HCT116 (cell line): ENCODE measurements around the gene GRK1. TPM values are rescaled to one million over a fixed set of nuclear protein-coding genes. Genes with fewer than 3 reads are reported as not detected.

Experiments
- ATAC-seq: fragments of 200-7000 bp; cut with Tn5 transposase; 2 replicates; pipeline ENCODE4 v1.9.1; 2020; ENCODE audit warnings: mild to moderate bottlenecking, moderate library complexity
- BruUV-seq: library from RNA; stranded (reverse); fragments of 400-500 nt; replicated peaks from 2 replicates; lab custom pipeline; 2021; lab: Mats Ljungman, UMichigan
- CTCF ChIA-PET: fragments of 300-600 bp; sonication (Branson Sonifier 250); formaldehyde crosslinking; loops from one replicate; lab custom pipeline; 2021; ENCODE audit warnings: antibody characterized with exemption; lab: Charles Lee
- POLR2A ChIA-PET: fragments of 300-600, 350-600 bp; sonication (Branson Sonifier 250); formaldehyde crosslinking; loops from one replicate; lab custom pipeline; 2021; ENCODE audit warnings: antibody characterized with exemption; lab: Charles Lee
- RAD21 ChIA-PET, 2 experiments: fragments of 300-600 bp; sonication (Branson Sonifier 250); formaldehyde crosslinking; loops; one replicate each; lab custom pipeline; 2023; ENCODE audit warnings: low total read pairs in 2 of 2; ENCODE audit not compliant: uncharacterized antibody in 2 of 2, unreplicated experiment in 2 of 2, low non-redundant PET in 1 of 2; lab: Charles Lee
- DNase-seq: peaks from one replicate; pipeline ENCODE4 v3.0.0-alpha.2; 2010; ENCODE audit warnings: low read depth, low spot score
- H2AFZ ChIP-seq: fragments of 200-600 bp; shearing (Covaris generic), sonication (generic); 2 replicates; pipeline ENCODE4 v1.6.1; 2017; ENCODE audit warnings: low read depth, mixed run types, mixed read lengths, antibody characterized with exemption, low read length; ENCODE audit not compliant: poor library complexity, severe bottlenecking
- H3K27ac ChIP-seq: 2 replicates; pipeline ENCODE4 v1.5.1; 2012; ENCODE audit warnings: low read depth, low read length
- H3K27me3 ChIP-seq: fragments of 200-600 bp; sonication (generic); 2 replicates; pipeline ENCODE4 v1.6.1; 2016; ENCODE audit warnings: mixed run types, low read length, mixed read lengths; ENCODE audit not compliant: insufficient read depth
- H3K36me3 ChIP-seq, 2 experiments: fragments of 200-500 bp in 1 of 2; fragments of 200-600 bp in 1 of 2; sonication (Bioruptor generic) in 1 of 2; sonication (generic) in 1 of 2; 2 replicates each; pipeline versions ENCODE4 v1.5.1 to v1.6.1; 2014 to 2016; ENCODE audit warnings: low read length in 2 of 2, inconsistent platforms in 1 of 2, mixed read lengths in 1 of 2, mixed run types in 1 of 2; ENCODE audit not compliant: insufficient read depth in 2 of 2, control insufficient read depth in 1 of 2
- H3K4me1 ChIP-seq, 2 experiments: fragments of 200-600 bp in 1 of 2; sonication (generic) in 1 of 2; 2 replicates each; pipeline versions ENCODE4 v1.5.1 to v1.6.1; 2012 to 2017; ENCODE audit warnings: low read length in 2 of 2, inconsistent platforms in 1 of 2, mild to moderate bottlenecking in 1 of 2, mixed read lengths in 1 of 2, mixed run types in 1 of 2, moderate library complexity in 1 of 2; ENCODE audit not compliant: insufficient read depth in 2 of 2, control insufficient read depth in 1 of 2
- H3K4me2 ChIP-seq: fragments of 200-600 bp; sonication (generic); 2 replicates; pipeline ENCODE4 v1.6.1; 2017; ENCODE audit warnings: mixed run types, low read length, mixed read lengths
- H3K4me3 ChIP-seq, 2 experiments: fragments of 200-600 bp in 1 of 2; sonication (generic) in 1 of 2; replicated peaks in 1 of 2; 2 replicates each; pipeline ENCODE4 v1.5.1; 2011 to 2016; ENCODE audit warnings: low read length in 2 of 2, control low read depth in 1 of 2, low read depth in 1 of 2, mild to moderate bottlenecking in 1 of 2, mixed read lengths in 1 of 2, mixed run types in 1 of 2
- H3K79me2 ChIP-seq: fragments of 200-600 bp; sonication (generic); 2 replicates; pipeline ENCODE4 v1.6.1; 2017; ENCODE audit warnings: mild to moderate bottlenecking, mixed run types, low read length, moderate library complexity, mixed read lengths; ENCODE audit not compliant: insufficient read depth
- H3K9ac ChIP-seq: fragments of 200-600 bp; sonication (generic); 2 replicates; pipeline ENCODE4 v1.6.1; 2016; ENCODE audit warnings: low read length, mixed read lengths
- H3K9me2 ChIP-seq: fragments of 200-600 bp; sonication (generic), shearing (Covaris generic); 2 replicates; pipeline ENCODE4 v1.6.1; 2017; ENCODE audit warnings: mixed run types, mild to moderate bottlenecking, moderate library complexity; ENCODE audit not compliant: insufficient read depth
- H3K9me3 ChIP-seq, 2 experiments: fragments of 200-500 bp in 1 of 2; fragments of 200-600 bp in 1 of 2; sonication (Bioruptor generic) in 1 of 2; sonication (generic) in 1 of 2; 2 replicates each; pipeline ENCODE4 v1.6.1; 2014 to 2017; ENCODE audit warnings: low read length in 2 of 2, mixed read lengths in 2 of 2, inconsistent platforms in 1 of 2, low read depth in 1 of 2, mild to moderate bottlenecking in 1 of 2, mixed run types in 1 of 2, moderate library complexity in 1 of 2; ENCODE audit not compliant: control insufficient read depth in 1 of 2, insufficient read depth in 1 of 2
- H4K20me1 ChIP-seq: fragments of 200-600 bp; sonication (generic), shearing (Covaris generic); 2 replicates; pipeline ENCODE4 v1.6.1; 2017; ENCODE audit warnings: mixed run types, mild to moderate bottlenecking, moderate library complexity; ENCODE audit not compliant: insufficient read depth
- CBX3 ChIP-seq: IDR thresholded peaks from 2 replicates; pipeline ENCODE4 v1.6.1; 2012; ENCODE audit warnings: low read depth
- CEBPB ChIP-seq: IDR thresholded peaks from 2 replicates; pipeline ENCODE4 v1.6.1; 2012; ENCODE audit warnings: low read depth
- EGR1 ChIP-seq: IDR thresholded peaks from 2 replicates; pipeline ENCODE4 v1.6.1; 2012; ENCODE audit warnings: low read depth
- ELF1 ChIP-seq: IDR thresholded peaks from 2 replicates; pipeline ENCODE4 v1.6.1; 2012; ENCODE audit warnings: low read depth, borderline replicate concordance
- EZH2 ChIP-seq: fragments of 200-600 bp; sonication (generic); IDR thresholded peaks from 2 replicates; pipeline ENCODE4 v1.6.1; 2017; ENCODE audit warnings: antibody characterized with exemption, mixed run types
- FOSL1 ChIP-seq: IDR thresholded peaks from 2 replicates; pipeline ENCODE4 v1.6.1; 2012; ENCODE audit warnings: low read depth
- POLR2AphosphoS5 ChIP-seq: IDR thresholded peaks from 2 replicates; pipeline ENCODE4 v1.6.1; 2011; ENCODE audit warnings: mild to moderate bottlenecking, low read depth, low read length, moderate library complexity
- RAD21 ChIP-seq: IDR thresholded peaks from 2 replicates; pipeline ENCODE4 v1.6.1; 2012; ENCODE audit warnings: low read depth, mild to moderate bottlenecking
- TCF7L2 ChIP-seq: IDR thresholded peaks from 2 replicates; pipeline ENCODE4 v1.7.0; 2011; ENCODE audit warnings: borderline replicate concordance, inconsistent platforms; ENCODE audit not compliant: insufficient read depth, insufficient read length; ENCODE audit errors: extremely low read depth
- YY1 ChIP-seq: IDR thresholded peaks from 2 replicates; pipeline ENCODE4 v1.6.1; 2011; ENCODE audit warnings: low read length, low read depth, moderate library complexity, mild to moderate bottlenecking; ENCODE audit not compliant: insufficient replicate concordance; ENCODE audit errors: extremely low read depth
- ZNF274 ChIP-seq: fragments of 200-500 bp; sonication (Bioruptor generic); IDR thresholded peaks from 2 replicates; pipeline ENCODE4 v1.6.1; 2014; ENCODE audit warnings: mild to moderate bottlenecking, low read depth, low read length, inconsistent platforms
- intact Hi-C: fragments of 100-400 bp; cut with micrococcal nuclease; formaldehyde crosslinking; loops from 2 replicates; pipeline ENCODE4 v1.10.0; 2022
- total RNA-seq: library from RNA; stranded (reverse); gene quantifications from one replicate; pipeline ENCODE4 v1.2.1, GENCODE V29; 2021; ENCODE audit not compliant: unreplicated experiment
- TF ChIP-seq, protein P1 (sequence below): IDR thresholded peaks from 2 replicates; pipeline ENCODE4 v1.6.1; 2012
- TF ChIP-seq, protein P2 (sequence below), 3 experiments: fragments of 200-600 bp in 1 of 3; sonication (generic) in 1 of 3; IDR thresholded peaks in 2 of 3; conservative IDR thresholded peaks in 1 of 3; 2 replicates each; pipeline ENCODE4 v1.5.1; 2012 to 2017; ENCODE audit warnings: low read depth in 2 of 3, low read length in 2 of 3, antibody characterized with exemption in 1 of 3, borderline replicate concordance in 1 of 3, control low read depth in 1 of 3, mild to moderate bottlenecking in 1 of 3, mixed read lengths in 1 of 3, mixed run types in 1 of 3, moderate library complexity in 1 of 3; ENCODE audit not compliant: insufficient read depth in 1 of 3

The GRK1 gene
- total RNA-seq, 1 experiment from 2014 or later: not detected

DNA sequence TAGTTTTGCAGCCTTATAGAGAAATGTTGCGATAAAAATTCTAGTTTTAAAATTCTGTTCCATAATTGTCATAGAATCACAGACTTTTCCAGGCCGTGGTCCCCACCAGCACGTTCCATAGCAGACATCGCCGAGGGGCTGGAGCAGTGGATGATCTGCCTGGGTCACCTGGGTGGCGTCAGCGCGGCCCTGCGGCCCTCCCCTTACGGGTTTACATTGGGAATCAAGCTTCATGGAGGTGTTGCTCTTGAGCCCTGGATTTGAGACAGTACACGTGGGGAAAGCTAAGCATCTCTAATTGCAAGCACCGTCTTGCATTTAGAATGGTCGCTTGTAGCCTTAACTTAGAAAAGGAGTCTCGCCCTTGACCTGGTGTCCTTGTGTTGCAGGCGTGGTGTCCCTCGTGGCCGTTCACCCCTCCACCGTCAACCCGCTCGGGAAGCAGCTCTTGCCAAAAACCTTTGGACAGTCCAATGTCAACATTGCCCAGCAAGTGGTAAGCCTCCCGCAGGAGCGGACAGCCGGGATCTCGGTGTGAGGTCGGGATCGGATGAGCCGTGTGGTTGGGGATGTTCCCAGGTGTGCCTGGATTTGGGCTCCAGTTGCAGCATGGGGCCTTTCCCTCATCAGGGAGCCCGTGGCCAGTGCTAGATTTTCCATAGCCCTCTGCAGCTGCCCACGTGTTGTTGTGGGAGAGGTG lies 44.1 kb upstream of the GRK1 start:
- Histone ChIP-seq H4K20me1 (peaks cover 11% of the 10 kb centered on the region; the same call in 1 of the 2 replicates), H3K4me3 (no peak overlapping the region), H3K9me3 (no peaks in the 10 kb centered on the region), H3K4me1 (no peaks in the 10 kb centered on the region), H3K9ac (no peak overlapping the region), H3K27ac (no peak overlapping the region), H3K36me3 (peaks cover 15 to 45% of the 10 kb centered on the region in 2 experiments)
- TF ChIP-seq TCF7L2 (no peak), ZNF274 (no peak), CEBPB (no peak), FOSL1 (no peak), YY1 (no peak), POLR2AphosphoS5 (no peak), EGR1 (no peak), EZH2 (no peak), ELF1 (no peak), CBX3 (no peak), RAD21 (no peak)
- TF ChIP-seq, protein P1, sequence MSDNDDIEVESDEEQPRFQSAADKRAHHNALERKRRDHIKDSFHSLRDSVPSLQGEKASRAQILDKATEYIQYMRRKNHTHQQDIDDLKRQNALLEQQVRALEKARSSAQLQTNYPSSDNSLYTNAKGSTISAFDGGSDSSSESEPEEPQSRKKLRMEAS: no peak
- TF ChIP-seq, protein P2, sequence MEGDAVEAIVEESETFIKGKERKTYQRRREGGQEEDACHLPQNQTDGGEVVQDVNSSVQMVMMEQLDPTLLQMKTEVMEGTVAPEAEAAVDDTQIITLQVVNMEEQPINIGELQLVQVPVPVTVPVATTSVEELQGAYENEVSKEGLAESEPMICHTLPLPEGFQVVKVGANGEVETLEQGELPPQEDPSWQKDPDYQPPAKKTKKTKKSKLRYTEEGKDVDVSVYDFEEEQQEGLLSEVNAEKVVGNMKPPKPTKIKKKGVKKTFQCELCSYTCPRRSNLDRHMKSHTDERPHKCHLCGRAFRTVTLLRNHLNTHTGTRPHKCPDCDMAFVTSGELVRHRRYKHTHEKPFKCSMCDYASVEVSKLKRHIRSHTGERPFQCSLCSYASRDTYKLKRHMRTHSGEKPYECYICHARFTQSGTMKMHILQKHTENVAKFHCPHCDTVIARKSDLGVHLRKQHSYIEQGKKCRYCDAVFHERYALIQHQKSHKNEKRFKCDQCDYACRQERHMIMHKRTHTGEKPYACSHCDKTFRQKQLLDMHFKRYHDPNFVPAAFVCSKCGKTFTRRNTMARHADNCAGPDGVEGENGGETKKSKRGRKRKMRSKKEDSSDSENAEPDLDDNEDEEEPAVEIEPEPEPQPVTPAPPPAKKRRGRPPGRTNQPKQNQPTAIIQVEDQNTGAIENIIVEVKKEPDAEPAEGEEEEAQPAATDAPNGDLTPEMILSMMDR (IDR thresholded peaks at IDR 0.05 in 2 of 3, conservative IDR thresholded peaks at IDR 0.05 in 1 of 3; ENCODE audit: borderline replicate concordance in 1 of 3, insufficient read depth in 1 of 3, low read depth in 2 of 3, low read length in 2 of 3): no peak
- TF ChIP-seq, all 23 proteins: peak for 0
- intact Hi-C loops: no loop called here
- CTCF ChIA-PET: no interaction called here
- DNase-seq (no peak), ATAC-seq (no peak)
- no TSS peak for BruUV-seq
- peaks cover 97% of the 10 kb centered on the region for H3K79me2 ChIP-seq
- no peaks in the 10 kb centered on the region for H3K9me2 ChIP-seq
- RAD21 ChIA-PET: no interaction called here
- H3K27me3 ChIP-seq: no peaks in the 10 kb centered on the region
- no peak overlapping the region for H3K4me2 ChIP-seq
- no peak overlapping the region for H2AFZ ChIP-seq
- POLR2A ChIA-PET: no interaction called here
